ENCODE results near the gene FMNL2. TPM values are rescaled to one million over a fixed set of nuclear protein-coding genes. Genes with fewer than 3 reads are reported as not detected.

Gene FMNL2
- total and polyA plus RNA-seq, 4 donors: 1.5 to 9.3 (median 5.1) TPM

GRCh38 chr2:152518641-152519580 lies 183.9 kb downstream of the FMNL2 start:
- no peak overlapping the region for H3K27ac ChIP-seq (ENCODE audit: low read depth in 1 of 2, low read length in 2 of 2)
- no peak overlapping the region for H3K4me3 ChIP-seq (ENCODE audit: low read depth in 1 of 3, low read length in 3 of 3)
- TF ChIP-seq NR2F2 (IDR thresholded peaks at IDR 0.05) (no peak), HNF4A (conservative IDR thresholded peaks at IDR 0.05) (no peak), GABPA (IDR thresholded peaks at IDR 0.05 in 1 of 2, conservative IDR thresholded peaks at IDR 0.05 in 1 of 2) (no peak), RAD21 (IDR thresholded peaks at IDR 0.05) (no peak), MAX (IDR thresholded peaks at IDR 0.05) (no peak), YY1 (IDR thresholded peaks at IDR 0.05) (no peak), SP1 (IDR thresholded peaks at IDR 0.05) (no peak), FOXA2 (IDR thresholded peaks at IDR 0.05) (no peak), ATF3 (IDR thresholded peaks at IDR 0.05) (no peak), RXRA (IDR thresholded peaks at IDR 0.05) (no peak)
- no peaks in the 10 kb centered on the region for H3K27me3 ChIP-seq (ENCODE audit: control insufficient read depth in 4 of 4, insufficient read depth in 4 of 4, low read length in 3 of 4)
- WGBS: 66% methylated on average over 14 of the region's 14 CpGs
- H3K9ac ChIP-seq (ENCODE audit: low read depth in 1 of 2, low read length in 2 of 2): no peak overlapping the region
- no peaks in the 10 kb centered on the region for H3K9me3 ChIP-seq (ENCODE audit: control insufficient read depth in 4 of 4, low read length in 3 of 4)
- no peak for DNase-seq (ENCODE audit: low spot score)
- H3K36me3 ChIP-seq (ENCODE audit: control insufficient read depth in 4 of 4, insufficient read depth in 3 of 4, low read depth in 1 of 4, low read length in 3 of 4): no peaks in the 10 kb centered on the region
- no peaks in the 10 kb centered on the region for H3K4me1 ChIP-seq (ENCODE audit: control insufficient read depth in 4 of 4, insufficient read depth in 4 of 4, low read length in 3 of 4)

GRCh38 chr2:152519581-152519952 lies 184.6 kb downstream of the FMNL2 start:
- no peak overlapping the region for H3K9ac ChIP-seq (ENCODE audit: low read depth in 1 of 2, low read length in 2 of 2)
- H3K27me3 ChIP-seq (ENCODE audit: control insufficient read depth in 4 of 4, insufficient read depth in 4 of 4, low read length in 3 of 4): no peaks in the 10 kb centered on the region
- no peaks in the 10 kb centered on the region for H3K9me3 ChIP-seq (ENCODE audit: control insufficient read depth in 4 of 4, low read length in 3 of 4)
- H3K4me1 ChIP-seq (ENCODE audit: control insufficient read depth in 4 of 4, insufficient read depth in 4 of 4, low read length in 3 of 4): no peaks in the 10 kb centered on the region
- DNase-seq (ENCODE audit: low spot score): no peak
- H3K36me3 ChIP-seq (ENCODE audit: control insufficient read depth in 4 of 4, insufficient read depth in 3 of 4, low read depth in 1 of 4, low read length in 3 of 4): no peaks in the 10 kb centered on the region
- no peak overlapping the region for H3K4me3 ChIP-seq (ENCODE audit: low read depth in 1 of 3, low read length in 3 of 3)
- no peak for TF ChIP-seq HNF4G (IDR thresholded peaks at IDR 0.05)
- 52% methylated on average over 2 of the region's 2 CpGs for WGBS
- H3K27ac ChIP-seq (ENCODE audit: low read depth in 1 of 2, low read length in 2 of 2): no peak overlapping the region

- no peak for DNase-seq (ENCODE audit: low spot score)
- H3K9me3 ChIP-seq (ENCODE audit: control insufficient read depth in 4 of 4, low read length in 3 of 4): no peaks in the 10 kb centered on the region
- no peaks in the 10 kb centered on the region for H3K36me3 ChIP-seq (ENCODE audit: control insufficient read depth in 4 of 4, insufficient read depth in 3 of 4, low read depth in 1 of 4, low read length in 3 of 4)
- H3K9ac ChIP-seq (ENCODE audit: low read depth in 1 of 2, low read length in 2 of 2): no peak overlapping the region
- no peak overlapping the region for H3K4me3 ChIP-seq (ENCODE audit: low read depth in 1 of 3, low read length in 3 of 3)
- H3K4me1 ChIP-seq (ENCODE audit: control insufficient read depth in 4 of 4, insufficient read depth in 4 of 4, low read length in 3 of 4): no peaks in the 10 kb centered on the region
- no peak overlapping the region for H3K27ac ChIP-seq (ENCODE audit: low read depth in 1 of 2, low read length in 2 of 2)
- no peak for TF ChIP-seq JUND (IDR thresholded peaks at IDR 0.05)
- TF ChIP-seq TAF1 (conservative IDR thresholded peaks at IDR 0.05): no peak
- no peak for TF ChIP-seq SP1 (IDR thresholded peaks at IDR 0.05)
- TF ChIP-seq YY1 (IDR thresholded peaks at IDR 0.05): no peak
- no peak for TF ChIP-seq MAX (IDR thresholded peaks at IDR 0.05)
- no peak for TF ChIP-seq NR2F2 (IDR thresholded peaks at IDR 0.05)
- no peak for TF ChIP-seq GABPA (IDR thresholded peaks at IDR 0.05 in 1 of 2, conservative IDR thresholded peaks at IDR 0.05 in 1 of 2)
- no peak for TF ChIP-seq EGR1 (IDR thresholded peaks at IDR 0.05; ENCODE audit: low read depth in 2 of 2)
- TF ChIP-seq RAD21 (IDR thresholded peaks at IDR 0.05): no peak
- TF ChIP-seq FOXA2 (IDR thresholded peaks at IDR 0.05): no peak
- TF ChIP-seq ATF3 (IDR thresholded peaks at IDR 0.05): no peak
- no peak for TF ChIP-seq REST (IDR thresholded peaks at IDR 0.05)
- no peak for TF ChIP-seq HNF4G (IDR thresholded peaks at IDR 0.05)
- TF ChIP-seq ZBTB33 (IDR thresholded peaks at IDR 0.05): no peak
- no peak for TF ChIP-seq HNF4A (conservative IDR thresholded peaks at IDR 0.05)
- TF ChIP-seq FOXA1 (IDR thresholded peaks at IDR 0.05): no peak
- TF ChIP-seq CTCF (IDR thresholded peaks at IDR 0.05; ENCODE audit: low read depth, low read length, missing input control): no peak
- H3K27me3 ChIP-seq (ENCODE audit: control insufficient read depth in 4 of 4, insufficient read depth in 4 of 4, low read length in 3 of 4): no peaks in the 10 kb centered on the region
Measured at GRCh38 chr2:152520759-152521158, 185.8 kb downstream of the FMNL2 start.
